HG02885 (cell line): Measurements from ENCODE around the gene DYRK1B.
"Not testable (repeated sequence)": the region's sequence is repeated elsewhere in the genome, so short reads cannot be mapped to it uniquely, and the experiment has no call there.

Source experiments
- ATAC-seq: cut with Tn5 transposase; IDR thresholded peaks from one replicate; pipeline ENCODE4 v1.9.1; 2021; ENCODE audit warnings: mild to moderate bottlenecking; ENCODE audit not compliant: unreplicated experiment, poor library complexity

The DYRK1B gene

DNA sequence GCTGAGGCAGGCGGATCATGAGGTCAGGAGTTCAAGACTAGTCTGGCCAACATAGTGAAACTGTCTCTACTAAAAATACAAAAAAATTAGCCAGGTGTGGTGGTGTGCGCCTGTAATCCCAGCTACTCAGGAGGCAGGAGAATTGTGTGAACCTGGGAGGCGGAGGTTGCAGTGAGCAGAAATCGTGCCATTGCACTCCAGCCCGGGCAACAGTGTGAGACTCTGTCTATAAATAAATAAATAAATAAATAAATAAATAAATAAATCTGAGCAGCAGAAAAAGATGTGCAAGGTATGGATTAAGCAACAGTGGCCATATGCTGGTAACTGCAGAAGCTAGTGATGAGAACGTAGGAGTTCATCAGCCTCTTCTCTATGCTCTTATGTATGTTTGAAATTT is 19.9 kb downstream of the DYRK1B start:
- not testable (repeated sequence) for ATAC-seq

DNA sequence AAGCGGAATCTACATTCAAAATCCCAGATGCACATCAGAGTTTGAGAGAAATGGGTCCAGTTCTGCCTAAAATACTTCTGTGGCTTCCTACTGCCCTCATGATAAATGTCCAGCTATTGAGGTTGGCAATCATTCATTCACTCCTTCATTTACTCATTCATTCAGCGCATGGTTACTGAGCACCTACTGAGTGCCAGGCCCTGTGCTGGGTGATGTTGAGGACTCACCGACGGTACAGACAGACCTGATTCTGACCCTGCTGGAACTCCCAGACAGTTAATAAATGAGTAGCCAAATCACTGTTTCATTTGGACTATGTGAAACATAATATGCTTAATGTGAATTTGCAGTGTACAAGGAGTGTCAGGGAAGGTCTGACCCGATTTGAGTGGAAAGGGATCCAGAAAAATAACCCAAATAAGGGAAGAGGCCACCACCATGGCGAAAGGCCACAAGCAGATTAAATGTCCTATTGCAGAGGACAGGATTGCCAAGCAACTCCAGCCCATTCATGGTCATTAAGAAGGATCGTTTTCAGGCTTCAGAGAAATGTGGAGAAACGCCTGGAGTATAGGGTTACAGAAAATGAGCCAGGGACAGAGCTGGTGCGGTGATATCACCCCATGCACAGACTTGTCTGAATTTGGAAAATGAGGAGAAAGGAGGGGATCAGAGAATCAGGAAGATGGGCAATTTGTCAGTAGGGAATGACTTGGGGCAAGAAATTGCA is 20.5 kb downstream of the DYRK1B start:
- ATAC-seq = no peak

DNA sequence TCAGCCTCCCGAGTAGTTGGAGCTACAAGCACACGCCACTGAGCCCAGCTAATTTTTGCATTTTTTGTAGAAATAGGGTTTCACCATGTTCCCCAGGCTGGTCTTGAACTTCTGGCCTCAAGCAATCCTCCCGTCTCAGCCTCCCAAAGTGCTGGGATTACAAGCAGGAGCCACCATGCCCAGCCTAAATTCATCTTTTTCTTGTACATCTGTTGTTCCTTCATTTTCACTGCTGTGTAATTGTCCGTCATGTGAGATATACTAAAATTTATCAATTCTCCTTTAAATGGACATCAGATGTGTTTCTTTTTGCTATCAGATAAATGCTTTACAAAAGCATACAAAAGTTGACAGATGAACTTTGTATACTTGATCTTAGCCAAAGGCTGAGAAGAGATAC is 22.9 kb downstream of the DYRK1B start:
- ATAC-seq = no peak

DNA sequence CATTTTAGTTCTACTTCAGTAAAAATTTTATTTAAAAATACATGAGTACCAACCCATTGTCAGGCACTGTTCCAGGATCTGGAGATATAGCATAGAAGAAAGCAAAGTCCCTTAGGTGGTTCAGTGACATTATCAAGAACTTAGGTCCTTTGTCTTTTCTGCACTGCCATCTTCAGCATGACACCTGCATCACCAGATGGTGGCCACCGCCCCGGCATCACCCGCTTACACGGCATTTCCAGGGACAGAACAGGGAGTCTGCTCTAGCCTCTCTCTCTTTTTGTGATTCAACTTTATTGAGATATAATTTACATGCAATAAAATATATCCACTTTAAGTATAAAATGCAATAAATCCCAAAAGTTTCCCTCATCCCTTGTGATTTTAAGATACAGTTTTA is 23.5 kb downstream of the DYRK1B start:
- ATAC-seq = no peak

DNA sequence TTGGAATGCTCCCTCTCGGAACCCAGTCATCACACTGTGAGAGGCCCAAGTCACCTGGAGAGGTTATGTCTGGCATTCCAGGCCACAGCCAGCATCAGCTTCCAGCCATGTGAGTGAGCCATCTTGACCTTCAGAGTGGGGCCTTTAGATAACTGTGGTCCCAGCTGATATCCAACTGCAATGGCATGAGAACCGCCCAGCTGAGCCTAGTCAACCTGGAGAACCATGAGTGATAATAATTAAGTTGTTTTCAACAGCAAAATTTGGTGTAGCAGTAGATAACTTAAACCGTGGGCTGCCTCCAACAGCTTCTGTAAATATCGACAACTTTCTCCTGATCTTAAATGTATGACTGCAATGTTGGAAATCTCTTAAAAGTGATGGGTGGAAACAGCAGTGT is 24.6 kb downstream of the DYRK1B start:
- no peak for ATAC-seq

GRCh38 chr19:39808688-39809087 is 25.3 kb downstream of the DYRK1B start:
- ATAC-seq = not testable (repeated sequence)

GRCh38 chr19:39807846-39808364 is 26.1 kb downstream of the DYRK1B start:
- ATAC-seq = no peak

DNA sequence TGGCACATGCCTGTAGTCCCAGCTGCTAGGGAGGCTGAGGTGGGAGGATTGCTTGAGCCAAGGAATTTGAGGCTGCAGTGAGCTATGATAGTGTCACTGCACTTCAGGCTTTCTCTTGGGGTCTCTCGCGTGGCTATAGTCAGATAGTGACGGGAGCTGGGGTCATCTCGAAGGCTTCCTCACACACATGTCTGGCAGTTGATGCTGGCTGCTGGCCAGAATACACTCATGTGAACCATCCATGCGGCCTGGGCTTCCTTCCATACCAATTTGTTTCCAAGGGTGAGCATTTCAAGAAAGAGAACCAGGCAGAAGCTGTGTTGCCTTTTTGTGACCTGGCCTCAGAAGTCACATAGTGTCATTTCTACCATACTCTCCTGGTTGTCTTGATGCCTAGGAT is 28.9 kb downstream of the DYRK1B start:
- no peak for ATAC-seq

GRCh38 chr19:39802958-39803357 is 31.0 kb downstream of the DYRK1B start:
- no peak for ATAC-seq

- no peak for ATAC-seq
Observed at GRCh38 chr19:39797083-39797482, 36.9 kb downstream of the DYRK1B start.

- ATAC-seq = no peak
Observed at GRCh38 chr19:39796000-39796498, 37.9 kb downstream of the DYRK1B start.

DNA sequence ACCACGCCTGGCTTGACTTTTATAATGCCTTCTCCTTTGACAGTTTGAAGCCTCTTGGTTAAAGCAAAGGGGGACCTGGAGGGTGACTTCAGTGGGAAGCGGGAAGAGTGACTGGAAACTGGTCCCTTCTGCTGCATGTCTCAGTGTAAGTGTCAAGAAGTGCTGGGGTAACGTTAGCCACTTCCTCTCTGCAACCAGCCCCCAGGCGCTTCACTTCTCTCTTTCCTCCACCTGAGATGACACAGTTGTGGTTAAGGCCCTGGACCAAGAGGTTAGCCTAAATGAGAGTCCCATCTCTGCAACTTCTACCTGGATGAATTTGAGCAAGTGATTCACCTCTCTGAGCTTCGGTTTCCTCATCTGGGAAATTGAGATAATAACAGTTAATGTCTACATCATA is 39.0 kb downstream of the DYRK1B start:
- no peak for ATAC-seq

DNA sequence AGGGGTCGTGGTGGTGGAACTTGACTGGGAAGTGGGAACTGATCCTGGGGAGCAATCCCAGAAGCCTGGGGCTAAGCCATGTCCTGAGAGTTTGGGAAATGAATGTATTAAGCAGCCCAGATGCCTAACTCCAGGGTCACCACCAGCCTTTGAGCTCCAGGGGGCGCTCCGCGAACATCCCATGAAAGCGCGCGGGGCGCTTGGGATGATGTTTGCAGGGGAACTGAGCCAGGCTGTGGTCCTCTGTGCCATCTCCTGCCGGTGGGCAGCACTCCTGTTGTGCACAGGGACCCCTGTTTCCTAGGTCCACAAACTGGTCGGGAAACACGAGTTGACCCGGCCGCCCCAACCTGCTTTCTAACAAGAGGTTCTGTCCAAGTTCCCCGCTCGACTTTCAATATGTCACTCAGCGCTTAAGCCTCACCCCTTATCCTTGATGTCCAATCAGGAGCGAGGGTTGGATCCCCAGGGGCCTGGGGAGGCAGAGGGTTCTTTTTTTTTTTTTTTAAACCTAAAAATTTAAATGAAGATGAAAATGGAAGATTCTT is 40.9 kb downstream of the DYRK1B start:
- peak; percentile 68 for ATAC-seq

- no peak for ATAC-seq
Observed at GRCh38 chr19:39788244-39788643, 45.7 kb downstream of the DYRK1B start.

GRCh38 chr19:39780894-39781293 is 53.1 kb downstream of the DYRK1B start:
- ATAC-seq = no peak

- ATAC-seq = no peak
Observed at GRCh38 chr19:39778763-39779162, 55.2 kb downstream of the DYRK1B start, which contains the start of gene LEUTX. LEUTX (plus strand) TSS chr19:39778854; CDS start chr19:39778921, 67 bp downstream.
